ENCODE results near the gene RRAS.

GRCh38 chr19:49689133-49690078 lies 49.5 kb upstream of the RRAS start, which contains the start of gene ADM5:
- TF ChIP-seq RAD21 (IDR thresholded peaks at IDR 0.05), result peak; percentile 23 to 58
- peak; percentile 17 for TF ChIP-seq CTCF (IDR thresholded peaks at IDR 0.05; ENCODE audit: low read depth, low read length, missing input control)
- no peak for TF ChIP-seq REST (IDR thresholded peaks at IDR 0.05)
- TF ChIP-seq ATF3 (IDR thresholded peaks at IDR 0.05), result no peak
- TF ChIP-seq ZBTB33 (IDR thresholded peaks at IDR 0.05), result no peak
- TF ChIP-seq MAX (IDR thresholded peaks at IDR 0.05), result no peak
- no peak for TF ChIP-seq JUND (IDR thresholded peaks at IDR 0.05)
- TF ChIP-seq TAF1 (conservative IDR thresholded peaks at IDR 0.05), result no peak
- no peak for TF ChIP-seq HNF4A (conservative IDR thresholded peaks at IDR 0.05)

All from liver (tissue), 3 donors.